CD8-positive, alpha-beta memory T cell (primary cell): ENCODE data around the gene GPHN. TPM values are rescaled to one million over a fixed set of nuclear protein-coding genes. Genes with fewer than 3 reads are reported as not detected.

ENCODE experiments used
- CTCF ChIA-PET: fragments of 350-600 bp; sonication (Branson Sonifier 250); formaldehyde crosslinking; loops from one replicate; lab custom pipeline; 2021; ENCODE audit warnings: antibody characterized with exemption; lab: Charles Lee
- POLR2A ChIA-PET: fragments of 350-600 bp; sonication (Branson Sonifier 250); formaldehyde crosslinking; loops from one replicate; lab custom pipeline; 2021; ENCODE audit warnings: antibody characterized with exemption; lab: Charles Lee
- DNase-seq, 5 donors: peaks; one replicate each; pipeline versions ENCODE4 v3.0.0 to v3.0.0-alpha.2; 2020 to 2022; ENCODE audit warnings: mixed read lengths in 1 of 5
- H3K27ac ChIP-seq: one replicate; pipeline ENCODE4 v1.7.0; 2013; ENCODE audit warnings: low read depth, mild to moderate bottlenecking, low read length, moderate library complexity
- H3K27me3 ChIP-seq: 2 replicates; pipeline ENCODE4 v1.7.0; 2013; ENCODE audit warnings: low read length, mild to moderate bottlenecking; ENCODE audit not compliant: insufficient read depth, poor library complexity, severe bottlenecking
- H3K36me3 ChIP-seq: 2 replicates; pipeline ENCODE4 v1.7.0; 2013; ENCODE audit warnings: mild to moderate bottlenecking, low read length, moderate library complexity; ENCODE audit not compliant: insufficient read depth
- H3K4me1 ChIP-seq: 2 replicates; pipeline ENCODE4 v1.7.0; 2013; ENCODE audit warnings: mild to moderate bottlenecking, low read length, moderate library complexity; ENCODE audit not compliant: insufficient read depth
- H3K4me3 ChIP-seq: 2 replicates; pipeline ENCODE4 v1.7.0; 2013; ENCODE audit warnings: mild to moderate bottlenecking, low read length
- H3K9me3 ChIP-seq: 2 replicates; pipeline ENCODE4 v1.7.0; 2013; ENCODE audit warnings: mild to moderate bottlenecking, low read length
- H3K27ac Mint-ChIP-seq, 8 donors: one replicate each; pipeline ENCODE4 v1.8.0; 2020 to 2021; ENCODE audit warnings: mixed read lengths in 8 of 8, mild to moderate bottlenecking in 6 of 8, inconsistent platforms in 3 of 8, moderate library complexity in 3 of 8
- H3K27me3 Mint-ChIP-seq, 2 donors: one replicate each; pipeline ENCODE4 v1.8.0; 2020 to 2021; ENCODE audit warnings: mixed read lengths in 2 of 2, mild to moderate bottlenecking in 1 of 2, moderate library complexity in 1 of 2
- H3K36me3 Mint-ChIP-seq, 3 donors: one replicate each; pipeline ENCODE4 v1.8.0; 2020 to 2021; ENCODE audit warnings: mixed read lengths in 3 of 3, inconsistent platforms in 1 of 3, mild to moderate bottlenecking in 1 of 3
- H3K4me1 Mint-ChIP-seq, 3 donors: one replicate each; pipeline ENCODE4 v1.8.0; 2020 to 2021; ENCODE audit warnings: mixed read lengths in 3 of 3, inconsistent platforms in 1 of 3, mild to moderate bottlenecking in 1 of 3
- H3K4me3 Mint-ChIP-seq, 7 donors: one replicate each; pipeline ENCODE4 v1.8.0; 2020 to 2021; ENCODE audit warnings: mixed read lengths in 7 of 7, mild to moderate bottlenecking in 6 of 7, moderate library complexity in 4 of 7, inconsistent platforms in 2 of 7
- H3K9me3 Mint-ChIP-seq, 5 donors: one replicate each; pipeline ENCODE4 v1.8.0; 2020 to 2022; ENCODE audit warnings: mixed read lengths in 5 of 5, mild to moderate bottlenecking in 3 of 5, moderate library complexity in 2 of 5, inconsistent platforms in 1 of 5
- polyA plus RNA-seq: library from polyadenylated mRNA; unstranded; fragments of 300-500 nt; fragmentation: Illumina TruSeq; gene quantifications from one replicate; pipeline ENCODE4 v1.2.3, GENCODE V29; 2021
- total RNA-seq, 2 experiments: library from RNA; stranded (reverse); gene quantifications; one replicate each; pipeline ENCODE4 v1.2.3, GENCODE V29; 2021

GPHN gene
- total and polyA plus RNA-seq, 3 experiments from 2014 or later = 6.3 to 14.8 (median 12.1) TPM

- DNase-seq = no peak
- Mint-ChIP-seq H3K4me1 (peaks cover 13 to 22% (median 14%) of the 10 kb centered on the region in 3 donors), H3K27ac (peak overlapping the region in 1 of 8 donors; percentile 4), H3K4me3 (no peak overlapping the region), H3K9me3 (peaks cover 2 to 23% (median 5%) of the 10 kb centered on the region in 5 donors), H3K36me3 (peaks cover 0 to 25% (median 0%) of the 10 kb centered on the region in 3 donors), H3K27me3 (no peaks in the 10 kb centered on the region)
- Histone ChIP-seq H3K4me1 (no peaks in the 10 kb centered on the region), H3K27me3 (no peaks in the 10 kb centered on the region), H3K9me3 (no peaks in the 10 kb centered on the region), H3K36me3 (no peaks in the 10 kb centered on the region), H3K4me3 (no peak overlapping the region), H3K27ac (no peak overlapping the region)
- POLR2A ChIA-PET = no interaction called here
- CTCF ChIA-PET = no interaction called here
Measured at GRCh38 chr14:66650491-66650911, 142.6 kb downstream of the GPHN start.

- H3K27me3 ChIP-seq = no peaks in the 10 kb centered on the region
- peaks cover 7 to 19% (median 13%) of the 10 kb centered on the region in 3 donors for H3K4me1 Mint-ChIP-seq
- no peaks in the 10 kb centered on the region for H3K36me3 ChIP-seq
- H3K9me3 Mint-ChIP-seq = peaks cover 4 to 30% (median 16%) of the 10 kb centered on the region in 5 donors
- H3K4me3 ChIP-seq = no peak overlapping the region
- no peak for DNase-seq
- CTCF ChIA-PET = no interaction called here
- POLR2A ChIA-PET = no interaction called here
- H3K27me3 Mint-ChIP-seq = no peaks in the 10 kb centered on the region
- no peak overlapping the region for H3K27ac ChIP-seq
- H3K4me3 Mint-ChIP-seq = no peak overlapping the region
- H3K36me3 Mint-ChIP-seq = peaks cover 0 to 26% (median 0%) of the 10 kb centered on the region in 3 donors
- no peaks in the 10 kb centered on the region for H3K9me3 ChIP-seq
- no peaks in the 10 kb centered on the region for H3K4me1 ChIP-seq
- no peak overlapping the region for H3K27ac Mint-ChIP-seq
Measured at GRCh38 chr14:66651536-66652220, 143.7 kb downstream of the GPHN start.

- H3K4me3 Mint-ChIP-seq = no peak overlapping the region
- Histone ChIP-seq H3K27ac (no peak overlapping the region), H3K4me1 (no peaks in the 10 kb centered on the region), H3K4me3 (no peak overlapping the region), H3K27me3 (no peaks in the 10 kb centered on the region), H3K36me3 (no peaks in the 10 kb centered on the region), H3K9me3 (no peaks in the 10 kb centered on the region)
- ChIA-PET POLR2A (no interaction called here), CTCF (no interaction called here)
- H3K4me1 Mint-ChIP-seq = peaks cover 7 to 19% (median 13%) of the 10 kb centered on the region in 3 donors
- no peaks in the 10 kb centered on the region for H3K27me3 Mint-ChIP-seq
- H3K36me3 Mint-ChIP-seq = peaks cover 0 to 29% (median 0%) of the 10 kb centered on the region in 3 donors
- H3K9me3 Mint-ChIP-seq = peaks cover 4 to 39% (median 21%) of the 10 kb centered on the region in 5 donors
- DNase-seq = no peak
- H3K27ac Mint-ChIP-seq = no peak overlapping the region
Measured at GRCh38 chr14:66652525-66653106, 144.7 kb downstream of the GPHN start.

GRCh38 chr14:66657780-66658179 is 149.8 kb downstream of the GPHN start:
- CTCF ChIA-PET = no interaction called here
- POLR2A ChIA-PET = no interaction called here
- DNase-seq = no peak
- Histone ChIP-seq H3K4me3 (no peak overlapping the region), H3K27ac (no peak overlapping the region), H3K27me3 (no peaks in the 10 kb centered on the region), H3K9me3 (no peaks in the 10 kb centered on the region), H3K4me1 (no peaks in the 10 kb centered on the region), H3K36me3 (no peaks in the 10 kb centered on the region)
- Mint-ChIP-seq H3K27me3 (no peaks in the 10 kb centered on the region), H3K9me3 (peaks cover 11 to 74% (median 45%) of the 10 kb centered on the region in 5 donors), H3K36me3 (peaks cover 0 to 57% (median 1%) of the 10 kb centered on the region in 3 donors), H3K27ac (no peak overlapping the region), H3K4me1 (peaks cover 0 to 3% (median 0%) of the 10 kb centered on the region in 3 donors), H3K4me3 (no peak overlapping the region)

GRCh38 chr14:66662374-66662773 is 154.4 kb downstream of the GPHN start:
- Histone ChIP-seq H3K36me3 (no peaks in the 10 kb centered on the region), H3K4me1 (no peaks in the 10 kb centered on the region), H3K27ac (no peak overlapping the region), H3K27me3 (no peaks in the 10 kb centered on the region), H3K4me3 (no peak overlapping the region), H3K9me3 (no peaks in the 10 kb centered on the region)
- Mint-ChIP-seq H3K9me3 (peaks cover 14 to 81% (median 57%) of the 10 kb centered on the region in 5 donors), H3K27me3 (no peaks in the 10 kb centered on the region), H3K36me3 (peaks cover 0 to 45% (median 3%) of the 10 kb centered on the region in 3 donors), H3K4me3 (no peak overlapping the region), H3K4me1 (peaks cover 0 to 3% (median 0%) of the 10 kb centered on the region in 3 donors), H3K27ac (no peak overlapping the region)
- ChIA-PET POLR2A (no interaction called here), CTCF (no interaction called here)
- DNase-seq = no peak

- H3K4me1 ChIP-seq = no peaks in the 10 kb centered on the region
- POLR2A ChIA-PET = no interaction called here
- H3K27me3 ChIP-seq = no peaks in the 10 kb centered on the region
- Mint-ChIP-seq H3K27ac (no peak overlapping the region), H3K4me3 (no peak overlapping the region), H3K9me3 (peaks cover 35 to 80% (median 66%) of the 10 kb centered on the region in 5 donors), H3K36me3 (peaks cover 4 to 76% (median 5%) of the 10 kb centered on the region in 3 donors), H3K4me1 (peaks cover 0 to 1% (median 0%) of the 10 kb centered on the region in 3 donors), H3K27me3 (no peaks in the 10 kb centered on the region)
- CTCF ChIA-PET = no interaction called here
- no peak overlapping the region for H3K4me3 ChIP-seq
- H3K9me3 ChIP-seq = peaks cover 14% of the 10 kb centered on the region
- H3K27ac ChIP-seq = no peak overlapping the region
- no peak for DNase-seq
- H3K36me3 ChIP-seq = no peaks in the 10 kb centered on the region
Measured at GRCh38 chr14:66677780-66678179, 169.8 kb downstream of the GPHN start.

GRCh38 chr14:66680216-66680615 is 172.3 kb downstream of the GPHN start:
- Histone ChIP-seq H3K27ac (no peak overlapping the region), H3K36me3 (no peaks in the 10 kb centered on the region), H3K9me3 (peaks cover 14% of the 10 kb centered on the region), H3K4me3 (no peak overlapping the region), H3K4me1 (no peaks in the 10 kb centered on the region), H3K27me3 (no peaks in the 10 kb centered on the region)
- Mint-ChIP-seq H3K4me1 (no peaks in the 10 kb centered on the region), H3K27me3 (no peaks in the 10 kb centered on the region), H3K27ac (no peak overlapping the region), H3K36me3 (peaks cover 4 to 70% (median 5%) of the 10 kb centered on the region in 3 donors), H3K4me3 (no peak overlapping the region), H3K9me3 (peaks cover 35 to 77% (median 61%) of the 10 kb centered on the region in 5 donors)
- CTCF ChIA-PET = interaction anchor here (0.6 kb wide), 1 partner anchor 21 kb away, joined by 3 read pairs; no protein-coding TSS in a partner anchor
- POLR2A ChIA-PET = no interaction called here
- no peak for DNase-seq

GRCh38 chr14:66696326-66696725 is 188.4 kb downstream of the GPHN start:
- peaks cover 0 to 54% (median 2%) of the 10 kb centered on the region in 3 donors for H3K36me3 Mint-ChIP-seq
- Histone ChIP-seq H3K4me3 (no peak overlapping the region), H3K27ac (no peak overlapping the region), H3K9me3 (no peaks in the 10 kb centered on the region), H3K27me3 (no peaks in the 10 kb centered on the region), H3K4me1 (no peaks in the 10 kb centered on the region), H3K36me3 (no peaks in the 10 kb centered on the region)
- ChIA-PET CTCF (no interaction called here), POLR2A (no interaction called here)
- H3K27me3 Mint-ChIP-seq = peaks cover 0 to 3% of the 10 kb centered on the region in 2 donors
- H3K27ac Mint-ChIP-seq = no peak overlapping the region
- H3K4me3 Mint-ChIP-seq = no peak overlapping the region
- no peaks in the 10 kb centered on the region for H3K4me1 Mint-ChIP-seq
- peaks cover 2 to 47% (median 6%) of the 10 kb centered on the region in 5 donors for H3K9me3 Mint-ChIP-seq
- DNase-seq = no peak
